Endothelial cell (in vitro differentiated cells): ENCODE data around the gene TRPC1. TPM values are rescaled to one million over a fixed set of nuclear protein-coding genes. Genes with fewer than 3 reads are reported as not detected.

Experiments used
- DNase-seq: peaks from one replicate; pipeline ENCODE4 v3.0.0; 2021; ENCODE audit warnings: low spot score
- H3K27ac Mint-ChIP-seq: one replicate; pipeline ENCODE4 v1.8.0; 2021; ENCODE audit warnings: mixed read lengths, inconsistent platforms; ENCODE audit not compliant: unreplicated experiment
- H3K27me3 Mint-ChIP-seq: one replicate; pipeline ENCODE4 v1.8.0; 2021; ENCODE audit warnings: mild to moderate bottlenecking, moderate library complexity, mixed read lengths, inconsistent platforms; ENCODE audit not compliant: unreplicated experiment
- H3K36me3 Mint-ChIP-seq: one replicate; pipeline ENCODE4 v1.8.0; 2021; ENCODE audit warnings: mild to moderate bottlenecking, low read depth, mixed read lengths, inconsistent platforms; ENCODE audit not compliant: unreplicated experiment
- H3K4me1 Mint-ChIP-seq: one replicate; pipeline ENCODE4 v1.8.0; 2021; ENCODE audit warnings: mild to moderate bottlenecking, mixed read lengths, inconsistent platforms; ENCODE audit not compliant: unreplicated experiment
- H3K4me3 Mint-ChIP-seq: one replicate; pipeline ENCODE4 v1.8.0; 2021; ENCODE audit warnings: mild to moderate bottlenecking, mixed read lengths, inconsistent platforms; ENCODE audit not compliant: unreplicated experiment
- H3K9me3 Mint-ChIP-seq: one replicate; pipeline ENCODE4 v1.8.0; 2021; ENCODE audit warnings: mixed read lengths, inconsistent platforms; ENCODE audit not compliant: unreplicated experiment
- CTCF ChIP-seq: fragments of 200-600 bp; sonication (generic); IDR thresholded peaks from one replicate; pipeline ENCODE4 v1.5.0; 2021; ENCODE audit warnings: antibody characterized with exemption; ENCODE audit not compliant: unreplicated experiment
- total RNA-seq: library from RNA; stranded (reverse); fragmentation: NEBNext Ultra II Directional; extraction: Animal tissue kit (Norgen Biotek cat#: 25700); gene quantifications from one replicate; pipeline ENCODE4 v1.2.1, GENCODE V29; 2021; ENCODE audit not compliant: unreplicated experiment

The TRPC1 gene
- total RNA-seq, 1 donor from 2014 or later = 19.0 TPM

- Mint-ChIP-seq H3K4me3 (no peak overlapping the region), H3K36me3 (peaks cover 4% of the 10 kb centered on the region), H3K9me3 (no peaks in the 10 kb centered on the region), H3K4me1 (peaks cover 17% of the 10 kb centered on the region), H3K27me3 (no peaks in the 10 kb centered on the region), H3K27ac (no peak overlapping the region)
- no peak for TF ChIP-seq CTCF
- DNase-seq = no peak
These were observed 71.5 kb downstream of the TRPC1 start for GRCh38 chr3:142795332-142795731.

- H3K27ac Mint-ChIP-seq = peak overlapping the region; percentile 28
- H3K4me1 Mint-ChIP-seq = peaks cover 17% of the 10 kb centered on the region
- no peak for TF ChIP-seq CTCF
- no peak for DNase-seq
- peaks cover 4% of the 10 kb centered on the region for H3K36me3 Mint-ChIP-seq
- H3K4me3 Mint-ChIP-seq = no peak overlapping the region
- H3K9me3 Mint-ChIP-seq = no peaks in the 10 kb centered on the region
- H3K27me3 Mint-ChIP-seq = no peaks in the 10 kb centered on the region
These were observed 73.0 kb downstream of the TRPC1 start for GRCh38 chr3:142796823-142797222.

- Mint-ChIP-seq H3K4me3 (no peak overlapping the region), H3K9me3 (no peaks in the 10 kb centered on the region), H3K4me1 (peaks cover 9% of the 10 kb centered on the region), H3K27ac (no peak overlapping the region), H3K36me3 (no peaks in the 10 kb centered on the region), H3K27me3 (no peaks in the 10 kb centered on the region)
- no peak for TF ChIP-seq CTCF
- no peak for DNase-seq
These were observed 77.9 kb downstream of the TRPC1 start for GRCh38 chr3:142801746-142802145.

- Mint-ChIP-seq H3K27ac (no peak overlapping the region), H3K36me3 (no peaks in the 10 kb centered on the region), H3K9me3 (no peaks in the 10 kb centered on the region), H3K4me1 (peaks cover 7% of the 10 kb centered on the region), H3K27me3 (no peaks in the 10 kb centered on the region), H3K4me3 (no peak overlapping the region)
- no peak for DNase-seq
- TF ChIP-seq CTCF = no peak
These were observed 79.1 kb downstream of the TRPC1 start for GRCh38 chr3:142802891-142803290.

GRCh38 chr3:142808103-142808917 is 84.5 kb downstream of the TRPC1 start:
- no peak for TF ChIP-seq CTCF
- Mint-ChIP-seq H3K9me3 (no peaks in the 10 kb centered on the region), H3K27ac (no peak overlapping the region), H3K36me3 (no peaks in the 10 kb centered on the region), H3K4me3 (no peak overlapping the region), H3K27me3 (no peaks in the 10 kb centered on the region), H3K4me1 (no peaks in the 10 kb centered on the region)
- DNase-seq = no peak
